Measurements from ENCODE around the gene EHF. TPM values are rescaled to one million over a fixed set of nuclear protein-coding genes. Genes with fewer than 3 reads are reported as not detected.
"Not testable (repeated sequence)": the region's sequence is repeated elsewhere in the genome, so short reads cannot be mapped to it uniquely, and the experiment has no call there.

The EHF gene
- total RNA-seq, result not detected in 2 replicates

DNA sequence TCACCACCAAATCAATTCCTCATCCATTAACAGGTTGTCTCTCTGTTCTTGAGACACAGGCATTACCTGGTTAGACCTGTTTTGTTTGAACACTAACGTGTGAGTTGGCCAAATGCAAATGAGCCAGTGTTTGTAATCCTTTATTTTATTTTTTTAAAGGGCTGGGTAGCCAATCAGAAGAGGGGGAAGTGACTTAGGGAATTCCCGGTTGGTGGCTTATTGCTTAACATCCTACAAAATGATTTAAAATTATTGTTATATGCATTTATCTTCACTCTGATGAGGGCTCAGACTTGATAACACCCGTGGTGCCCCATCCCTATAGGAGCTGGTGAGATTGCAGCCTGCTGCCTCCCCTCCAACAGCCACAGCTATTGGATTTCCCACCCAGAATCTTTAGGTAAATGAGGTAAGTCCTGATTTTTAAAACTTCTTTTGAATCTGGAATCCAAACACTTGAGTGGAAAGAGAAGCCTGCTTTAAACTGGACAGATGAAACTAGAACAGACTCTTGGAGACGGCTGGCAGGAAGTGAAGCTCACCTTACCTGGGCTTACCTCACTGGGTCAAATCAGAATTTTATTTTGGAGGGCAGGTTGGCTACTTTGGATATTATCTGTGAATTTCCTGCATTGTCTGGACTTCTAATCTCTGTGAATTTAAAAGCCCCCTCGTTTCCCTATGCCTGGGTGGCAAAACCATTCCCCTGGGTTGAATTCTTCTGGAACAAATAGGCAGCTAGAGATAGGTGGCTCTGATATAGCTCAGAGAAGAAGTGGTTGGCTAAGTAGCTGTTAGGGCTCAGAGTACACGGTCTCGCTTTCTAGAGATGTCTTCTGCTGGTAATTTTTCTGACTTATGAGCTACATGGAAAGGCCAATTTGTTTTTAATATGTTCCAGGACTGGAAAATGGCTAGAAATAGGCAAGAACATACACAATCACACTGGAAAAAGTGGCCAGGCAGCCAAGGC lies at the start of gene EHF:
Gene EHF (plus strand): TSS at position 274 of the 973 bp plus-strand sequence. CDS start 21,538 bp downstream, outside the sequence.
- DNase-seq (ENCODE audit: low read depth in 2 of 2), result no peak

DNA sequence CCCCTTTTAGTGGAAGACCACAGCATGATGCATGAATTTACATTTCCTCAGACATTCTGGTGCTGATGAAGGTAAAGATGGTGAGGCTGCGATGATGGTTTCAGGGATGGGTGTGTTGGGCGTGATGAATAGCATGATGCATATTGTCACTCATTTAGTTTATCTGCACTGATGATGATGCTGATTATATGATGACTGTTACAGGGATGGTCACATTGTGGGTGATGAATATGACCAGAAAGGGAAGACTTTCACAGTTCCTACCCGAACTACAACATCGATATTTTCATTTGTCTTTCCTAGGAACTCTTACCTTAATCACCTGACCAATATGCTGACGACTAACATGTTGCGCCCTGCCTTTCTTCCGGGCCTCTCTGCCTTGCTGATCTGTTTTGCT lies 47.4 kb upstream of the EHF start:
- DNase-seq (ENCODE audit: low read depth in 2 of 2), result no peak

DNA sequence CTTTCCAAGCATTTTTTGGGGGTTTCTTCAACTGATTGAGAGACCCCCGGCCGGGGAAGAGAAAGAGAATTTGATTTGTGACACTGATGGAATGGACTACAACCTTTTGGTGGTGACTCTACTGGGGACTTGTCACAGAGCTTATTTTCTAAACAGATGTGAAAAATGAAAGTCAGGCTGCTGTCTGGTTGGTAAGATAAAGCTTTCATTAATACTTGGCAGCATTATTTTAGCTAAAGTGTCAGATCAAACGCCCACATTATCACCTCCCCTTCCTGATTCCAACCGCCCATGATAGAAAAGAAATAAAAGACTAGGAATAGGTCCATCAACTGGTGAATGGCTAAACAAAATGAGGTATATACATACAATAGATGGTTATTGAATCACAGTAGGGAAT lies 45.6 kb upstream of the EHF start:
- DNase-seq (ENCODE audit: low read depth in 2 of 2), result no peak

DNA sequence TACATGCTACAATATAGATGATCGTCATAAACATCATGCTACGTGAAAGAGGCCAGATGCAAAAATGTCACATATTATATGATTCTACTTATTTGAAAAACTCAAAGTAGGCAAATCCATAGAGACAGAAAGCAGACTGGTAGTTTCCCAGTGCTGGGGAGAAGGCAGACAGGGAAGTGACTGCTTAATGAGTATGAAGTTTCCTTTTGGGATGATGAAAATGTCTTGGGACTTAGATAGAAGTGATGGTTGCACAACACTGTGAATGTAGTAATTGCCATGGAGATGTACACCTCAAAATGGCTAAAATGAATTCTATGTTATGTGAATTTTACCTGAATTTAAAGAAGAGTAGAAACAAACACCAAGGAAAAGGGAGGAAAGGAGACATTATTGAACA lies 45.2 kb upstream of the EHF start:
- DNase-seq (ENCODE audit: low read depth in 2 of 2), result no peak

DNA sequence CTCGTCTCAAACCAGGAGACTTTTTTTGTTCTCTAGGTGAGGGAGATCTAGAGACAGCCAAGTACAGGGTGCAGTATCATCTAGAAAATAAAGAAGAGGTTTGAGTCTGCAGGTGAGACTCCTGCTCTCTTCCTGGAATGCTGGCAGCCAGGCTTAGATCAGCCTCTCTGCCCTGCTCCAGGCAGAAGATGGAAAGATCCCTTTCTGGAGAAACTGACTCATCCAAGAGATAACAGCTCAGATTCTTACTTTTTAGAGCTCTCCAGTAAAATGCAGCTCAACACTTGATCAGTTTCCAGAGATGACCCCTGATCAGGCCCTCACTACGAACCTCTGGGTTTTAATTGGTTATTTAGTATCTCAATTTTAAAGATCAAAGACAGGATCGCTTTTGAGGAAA lies 44.6 kb upstream of the EHF start:
- DNase-seq (ENCODE audit: low read depth in 2 of 2), result no peak

DNA sequence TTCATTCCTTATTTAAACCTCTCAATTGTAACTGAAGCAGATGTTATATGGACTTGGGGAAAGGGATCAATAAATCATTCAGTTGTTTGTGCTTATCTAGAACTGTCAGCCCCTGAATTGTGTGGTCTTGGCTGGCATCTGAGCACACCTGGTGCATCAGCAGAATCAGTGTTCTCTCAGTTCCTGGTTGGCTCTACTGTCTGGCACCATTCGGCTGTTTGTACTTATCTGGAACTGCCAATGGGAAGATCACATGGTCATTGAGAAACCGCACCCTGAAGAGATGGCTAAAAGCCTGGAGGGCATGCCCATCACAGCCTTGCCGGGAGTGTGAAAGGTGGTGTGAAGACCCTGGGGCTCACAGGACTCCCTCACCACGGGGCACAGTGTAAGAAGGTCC lies 37.1 kb upstream of the EHF start:
- DNase-seq (ENCODE audit: low read depth in 2 of 2), result no peak

DNA sequence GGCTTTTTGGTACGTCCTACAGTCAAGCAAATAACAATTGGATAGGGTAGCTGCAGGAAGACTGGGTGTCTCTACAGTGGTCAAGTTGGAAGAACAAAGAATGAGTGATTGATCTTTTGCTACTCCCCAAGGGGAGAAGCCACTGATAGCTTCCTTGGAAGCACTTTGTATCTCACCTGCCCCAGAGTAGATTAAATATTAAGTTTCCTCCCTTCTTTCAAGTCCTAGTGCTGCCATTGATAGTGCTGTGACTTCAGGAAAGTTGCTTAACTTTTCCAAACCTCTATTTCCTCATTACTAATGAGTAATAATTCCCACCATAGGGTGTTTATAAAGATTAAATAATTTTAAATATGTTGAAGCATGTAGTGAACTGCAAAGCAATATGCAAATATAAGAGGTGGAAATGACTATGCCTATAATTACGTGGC lies 35.6 kb upstream of the EHF start:
- DNase-seq (ENCODE audit: low read depth in 2 of 2), result no peak

DNA sequence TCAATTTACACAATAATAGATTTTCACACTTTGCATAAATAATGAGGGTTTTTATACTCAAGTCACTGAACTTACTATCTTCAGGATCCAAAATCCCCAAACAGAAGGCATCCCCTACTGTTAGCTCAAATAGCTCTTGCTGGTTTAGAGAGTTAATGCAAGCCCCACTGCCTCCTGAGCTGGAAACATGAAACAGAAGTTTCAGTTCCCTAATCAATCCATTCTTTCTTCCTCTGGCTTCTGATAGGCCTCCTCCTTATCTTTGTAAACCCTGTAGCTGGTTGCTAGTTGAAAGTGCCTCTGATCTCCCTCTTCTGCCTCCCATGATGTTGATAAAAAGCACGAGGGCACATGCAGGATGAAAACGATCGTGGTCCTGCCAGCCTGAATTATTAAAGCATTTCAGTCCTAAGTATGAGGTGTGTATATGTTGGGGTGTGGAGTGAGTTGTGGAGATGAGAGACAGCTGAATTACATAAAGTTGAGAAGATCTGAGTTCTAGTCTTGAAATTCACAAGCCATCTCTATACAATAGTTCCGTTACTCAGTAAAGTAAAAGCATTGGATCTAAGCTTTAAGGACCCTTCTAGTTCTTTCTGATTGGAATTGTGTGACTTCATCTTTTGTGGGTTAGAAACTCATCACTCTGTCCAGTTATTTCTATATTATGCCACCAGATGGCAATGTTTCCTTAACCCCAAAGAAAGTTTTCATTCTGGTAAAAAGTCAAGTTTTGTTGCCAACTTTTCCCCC lies 35.0 kb upstream of the EHF start:
- DNase-seq (ENCODE audit: low read depth in 2 of 2), result peak; percentile 24 to 39

DNA sequence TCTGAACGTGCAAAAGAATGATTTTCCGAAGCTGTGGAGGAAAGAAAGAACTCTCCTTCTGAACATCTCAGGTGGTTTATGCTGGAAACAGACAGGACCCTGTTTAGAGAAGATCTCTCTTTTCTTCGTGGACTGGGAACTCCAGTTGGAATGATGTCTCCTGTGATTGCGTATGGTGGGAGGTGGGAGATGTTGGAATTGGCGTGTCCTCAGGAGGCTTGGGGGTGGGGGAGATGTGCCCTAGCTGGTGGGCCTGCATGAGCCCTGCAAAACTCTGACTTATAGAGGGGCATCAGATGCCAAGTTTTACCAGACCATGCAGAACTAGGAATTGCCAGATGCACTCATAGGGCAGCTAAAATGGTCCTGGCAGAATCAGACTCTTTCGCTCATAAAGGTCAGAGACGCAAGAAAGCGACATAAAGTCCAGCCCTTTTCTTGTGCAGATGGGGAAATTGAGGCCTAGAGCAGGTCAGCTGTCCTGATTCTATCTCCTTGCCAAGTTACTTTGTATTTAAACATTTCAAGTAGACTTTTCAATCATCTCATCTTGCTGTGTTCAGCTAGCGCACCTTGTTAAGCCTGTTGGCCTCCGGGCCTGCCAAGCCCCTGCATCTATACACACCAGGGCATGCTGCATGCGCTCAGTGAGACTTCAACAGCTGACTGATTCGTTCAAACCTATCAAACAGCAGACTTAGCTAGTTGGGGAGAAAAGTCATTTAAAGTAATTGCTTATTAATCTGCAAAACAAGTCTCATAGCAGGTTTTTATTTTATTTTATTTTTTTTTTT lies 34.2 kb upstream of the EHF start:
- no peak for DNase-seq (ENCODE audit: low read depth in 2 of 2)

DNA sequence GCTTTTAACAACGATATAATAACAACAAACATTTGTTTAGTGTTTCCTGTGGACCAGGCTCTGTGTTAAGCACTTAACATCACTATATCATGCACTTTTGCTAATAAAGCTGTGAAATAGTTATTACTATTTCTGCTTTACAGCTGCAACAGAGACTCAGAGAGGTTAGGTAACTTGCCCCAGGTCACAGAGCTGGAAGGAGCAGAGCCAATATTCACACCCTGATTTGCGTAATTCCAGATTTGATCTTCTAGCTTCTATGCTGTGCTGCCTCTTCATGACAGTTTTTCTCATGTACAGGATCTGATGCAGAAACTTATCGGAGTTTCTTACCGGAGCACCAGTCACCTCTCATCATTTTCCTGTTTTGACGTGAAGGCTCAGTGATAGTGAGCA lies 33.6 kb upstream of the EHF start:
- DNase-seq (ENCODE audit: low read depth in 2 of 2), result no peak

DNA sequence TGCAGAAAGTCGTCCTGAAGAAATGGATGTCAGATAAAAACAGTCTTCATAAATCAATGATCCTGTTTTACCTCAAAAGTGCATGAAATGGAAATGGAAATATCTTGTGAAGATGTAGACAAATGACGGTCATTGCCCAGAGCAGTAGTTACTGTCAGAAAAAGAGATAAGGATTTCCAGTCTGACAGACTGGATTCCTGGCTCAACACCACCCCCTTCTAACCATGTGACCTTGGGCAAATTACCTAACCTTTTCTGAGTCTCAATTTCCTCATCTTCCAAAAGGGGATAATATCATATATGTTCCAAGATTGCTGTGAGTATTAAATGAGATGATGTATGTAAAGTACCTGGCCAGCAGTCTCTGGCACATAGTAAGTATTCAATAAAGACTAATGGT lies 32.9 kb upstream of the EHF start:
- DNase-seq (ENCODE audit: low read depth in 2 of 2), result no peak

DNA sequence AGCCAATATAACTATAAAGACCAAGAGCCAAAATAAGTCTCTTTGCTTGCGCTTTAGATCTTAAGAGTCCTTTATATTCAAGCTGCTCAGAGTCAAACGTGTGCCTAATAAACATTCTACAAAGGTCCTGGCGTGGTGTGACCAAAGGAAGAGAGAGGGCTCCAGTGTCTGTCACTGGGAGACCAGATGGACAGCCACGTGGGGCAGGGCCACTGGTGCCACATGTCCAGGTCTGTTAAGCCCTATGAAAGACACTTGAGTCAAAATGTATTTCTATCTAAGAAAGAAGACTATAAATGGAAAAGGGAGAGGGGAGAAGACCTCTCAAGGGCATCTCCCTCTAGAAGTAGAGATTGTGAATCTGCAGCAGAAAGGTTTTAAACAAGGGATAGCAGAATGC lies 32.2 kb upstream of the EHF start:
- no peak for DNase-seq (ENCODE audit: low read depth in 2 of 2)

DNA sequence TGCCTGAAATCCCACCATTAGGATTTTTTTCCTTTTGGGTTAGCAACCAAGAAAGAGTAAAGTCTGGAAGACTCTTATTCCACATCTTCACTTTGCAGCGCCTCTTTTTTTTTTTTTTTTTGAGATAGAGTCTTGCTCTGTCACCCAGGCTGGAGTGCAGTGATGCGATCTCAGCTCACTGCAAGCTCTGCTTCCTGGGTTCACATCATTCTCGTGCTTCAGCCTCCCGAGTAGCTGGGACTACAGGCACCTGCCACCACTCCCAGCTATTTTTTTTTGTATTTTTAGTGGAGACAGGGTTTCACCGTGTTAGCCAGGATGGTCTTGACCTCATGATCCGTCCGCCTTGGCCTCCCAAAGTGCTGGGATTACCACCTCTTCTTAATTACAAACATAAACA lies 31.7 kb upstream of the EHF start:
- DNase-seq (ENCODE audit: low read depth in 2 of 2), result not testable (repeated sequence)

DNA sequence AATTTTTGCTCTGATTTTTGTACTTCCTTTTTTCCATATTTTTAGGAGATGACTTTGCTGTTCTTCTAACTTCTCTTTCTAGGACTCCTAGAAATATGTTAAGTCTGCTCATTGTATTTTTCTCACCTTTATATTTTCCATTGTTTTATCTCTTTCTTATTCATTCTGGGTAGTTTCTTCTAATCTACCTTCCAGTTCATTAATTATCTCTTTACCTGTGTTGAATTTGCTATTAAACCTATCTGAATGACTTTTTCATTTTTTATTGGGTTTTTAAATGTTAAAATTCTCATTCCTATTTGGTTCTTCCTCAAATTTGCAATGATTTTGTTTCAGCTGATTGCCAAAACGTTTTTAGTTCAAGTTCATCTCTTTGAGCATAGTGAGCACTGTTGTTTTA lies 27.8 kb upstream of the EHF start:
- DNase-seq (ENCODE audit: low read depth in 2 of 2), result no peak

DNA sequence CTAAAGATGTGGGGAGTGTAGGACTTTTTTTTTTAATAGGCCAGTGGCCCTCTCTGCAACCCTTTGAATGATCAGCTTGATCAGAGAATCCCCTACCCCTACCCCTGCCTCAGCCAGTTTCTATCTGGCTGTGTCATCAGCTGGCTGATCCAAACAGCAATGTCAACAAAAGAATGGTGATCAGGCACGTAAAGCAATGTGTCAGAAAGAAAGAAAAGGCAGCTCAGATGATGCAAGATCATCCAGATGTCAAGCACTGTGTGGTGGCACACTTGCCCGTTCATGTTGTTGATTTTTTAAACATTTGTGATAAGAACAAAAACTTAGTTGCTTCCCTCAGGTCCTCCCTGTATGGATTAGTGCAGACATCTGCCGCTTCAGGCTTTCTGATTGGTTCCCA lies 26.3 kb upstream of the EHF start:
- no peak for DNase-seq (ENCODE audit: low read depth in 2 of 2)

DNA sequence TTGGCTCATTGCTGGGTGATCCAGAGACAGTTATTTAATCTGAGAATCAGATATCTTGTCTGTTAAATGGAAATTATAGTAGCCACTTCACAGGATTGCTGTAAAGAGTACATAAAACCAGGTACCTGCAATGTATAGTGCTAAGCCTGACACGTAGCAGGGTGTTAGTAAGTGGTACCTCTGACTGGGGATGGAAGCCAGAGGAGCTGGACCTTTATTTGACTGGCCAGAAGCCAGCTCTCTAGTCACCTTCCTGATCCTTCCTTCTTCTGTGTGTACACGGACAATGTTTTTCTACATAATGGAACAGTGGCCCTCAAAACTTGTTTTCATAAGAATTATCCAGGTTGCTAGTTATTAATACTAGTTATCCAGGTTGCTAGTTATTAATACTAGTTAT lies 25.5 kb upstream of the EHF start:
- DNase-seq (ENCODE audit: low read depth in 2 of 2), result no peak

DNA sequence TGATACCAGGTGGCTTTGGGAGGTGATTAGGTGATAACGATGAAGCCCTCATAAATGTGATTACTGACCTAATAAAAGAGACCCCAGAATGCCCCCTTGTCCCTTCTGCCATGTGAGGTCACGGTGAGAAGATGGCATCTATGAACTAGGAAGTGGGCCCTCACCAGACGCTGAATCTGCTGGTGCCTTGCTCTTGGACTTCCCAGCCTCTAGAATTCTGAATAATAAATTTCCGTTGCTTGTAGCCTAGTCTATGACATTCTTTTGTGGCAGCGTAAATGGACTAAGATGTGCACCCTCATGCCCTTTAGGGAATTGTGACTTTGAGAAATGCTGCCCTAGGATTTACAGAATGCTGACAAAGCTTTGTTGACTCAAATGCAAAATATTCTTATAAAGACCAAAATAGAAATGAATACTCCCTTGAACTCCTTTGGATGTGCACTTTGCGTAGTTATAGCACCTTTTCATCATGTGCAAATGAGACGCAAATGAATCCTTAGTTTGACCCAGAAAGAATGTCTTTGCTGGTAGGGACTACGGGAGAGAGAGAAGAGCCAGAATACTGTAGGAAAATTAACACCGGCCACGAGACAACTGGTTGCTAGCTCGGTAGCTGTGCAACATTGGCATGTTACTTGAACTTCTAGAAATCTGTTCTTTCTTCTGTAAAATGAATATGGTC lies 24.8 kb upstream of the EHF start:
- no peak for DNase-seq (ENCODE audit: low read depth in 2 of 2)

DNA sequence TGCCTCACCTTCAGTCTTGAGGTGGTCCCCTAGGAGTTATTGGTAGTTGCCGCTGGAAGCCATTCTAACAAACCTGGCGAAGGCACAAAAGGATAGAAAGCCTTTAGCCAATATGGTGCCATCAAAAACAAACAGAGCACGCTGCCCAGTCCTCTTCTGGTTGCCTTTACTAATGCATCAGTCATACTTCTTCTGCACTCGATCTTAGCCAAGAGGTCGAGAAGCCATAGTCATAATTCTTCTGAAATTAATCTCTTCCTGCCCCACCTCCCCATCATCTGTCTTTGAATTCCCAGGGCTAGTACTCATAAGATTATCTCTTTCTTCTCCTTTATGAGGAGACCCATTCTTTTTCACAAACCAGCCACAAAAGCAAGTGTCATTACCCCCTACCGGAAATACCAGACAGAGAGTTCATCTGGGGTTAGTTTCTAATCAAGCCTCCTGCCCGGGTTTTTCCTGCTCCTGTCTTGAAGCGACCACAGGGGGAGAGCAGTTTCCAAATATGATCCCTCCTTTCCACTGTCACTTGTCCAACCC lies 21.4 kb upstream of the EHF start:
- peak in 1 of 2 donors; percentile 11 for DNase-seq (ENCODE audit: low read depth in 2 of 2)

DNA sequence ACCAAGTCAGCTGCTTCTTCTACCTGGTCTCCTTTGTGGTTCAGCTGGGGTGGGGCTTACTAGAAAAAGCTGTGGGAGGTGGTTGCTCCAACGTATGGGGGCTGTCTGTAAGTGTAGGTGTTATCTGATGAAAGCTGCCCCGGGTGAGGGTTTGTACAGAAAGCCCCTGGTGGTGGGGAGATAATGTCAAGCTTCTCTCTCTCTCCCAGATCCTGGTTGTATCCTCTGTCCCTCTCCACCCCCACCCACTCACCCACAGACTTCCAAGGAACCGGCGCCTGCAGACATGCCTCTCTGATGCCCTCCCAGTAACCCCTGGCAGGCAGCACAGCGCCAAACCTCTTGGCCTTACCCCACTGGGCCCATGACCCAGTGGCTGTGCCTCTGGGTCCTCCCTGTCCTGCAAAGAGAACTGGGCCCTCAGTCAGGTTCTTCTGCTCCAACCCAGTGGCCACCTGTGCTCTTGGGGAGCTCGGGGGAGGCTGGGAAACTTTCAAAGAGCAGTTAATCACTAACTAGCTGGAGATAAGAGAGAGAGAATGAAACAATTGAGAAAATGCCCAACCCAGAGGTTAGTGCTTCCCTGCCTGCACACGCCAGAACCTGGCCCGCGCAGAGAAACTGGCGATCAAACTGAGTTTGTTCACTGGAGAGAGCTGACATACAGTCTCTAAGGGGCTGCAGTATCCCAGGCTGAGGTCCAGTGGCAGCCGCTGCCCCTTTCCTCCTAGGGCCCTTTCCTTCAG lies 20.4 kb upstream of the EHF start:
- no peak for DNase-seq (ENCODE audit: low read depth in 2 of 2)

DNA sequence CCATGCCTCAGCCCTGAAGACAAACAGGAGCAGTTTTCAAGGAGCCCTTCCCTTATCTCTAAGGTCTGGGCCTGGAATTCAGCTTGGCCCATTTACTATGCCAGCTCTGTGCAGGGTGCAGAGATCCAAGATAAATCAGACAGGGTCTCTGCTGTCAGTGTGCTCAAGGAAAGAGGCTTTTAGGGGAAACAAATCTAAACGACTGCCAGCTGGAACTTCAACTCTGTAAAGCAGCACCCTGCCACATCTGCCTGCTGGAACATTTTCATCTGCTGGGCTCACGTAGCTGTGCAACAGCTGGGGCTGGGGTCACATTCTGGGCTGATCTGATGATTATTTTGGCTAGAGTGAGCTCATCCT lies 19.8 kb upstream of the EHF start:
- no peak for DNase-seq (ENCODE audit: low read depth in 2 of 2)

All from dermis microvascular lymphatic vessel endothelial cell (primary cell).